Nephron progenitor cell (in vitro differentiated cells): Measurements from ENCODE around the gene FNDC3B.

Experiments used
- DNase-seq: peaks from one replicate; pipeline ENCODE4 v3.0.0; 2021
- H3K27ac Mint-ChIP-seq: 2 replicates; pipeline ENCODE4 v1.8.0; 2021; ENCODE audit warnings: mild to moderate bottlenecking, moderate library complexity, mixed read lengths
- H3K27me3 Mint-ChIP-seq: 2 replicates; pipeline ENCODE4 v1.8.0; 2021; ENCODE audit warnings: mild to moderate bottlenecking, low read depth, mixed read lengths; ENCODE audit not compliant: poor library complexity
- H3K36me3 Mint-ChIP-seq: 2 replicates; pipeline ENCODE4 v1.8.0; 2021; ENCODE audit warnings: low read depth, mixed read lengths
- H3K4me1 Mint-ChIP-seq: 2 replicates; pipeline ENCODE4 v1.8.0; 2021; ENCODE audit warnings: mixed read lengths
- H3K4me3 Mint-ChIP-seq: 2 replicates; pipeline ENCODE4 v1.8.0; 2021; ENCODE audit warnings: mild to moderate bottlenecking, moderate library complexity, mixed read lengths
- H3K9me3 Mint-ChIP-seq: 2 replicates; pipeline ENCODE4 v1.8.0; 2021; ENCODE audit warnings: mild to moderate bottlenecking, moderate library complexity, mixed read lengths
- CTCF ChIP-seq: fragments of 200-600 bp; sonication (generic); IDR thresholded peaks from 2 replicates; pipeline ENCODE4 v1.5.0; 2021; ENCODE audit warnings: antibody characterized with exemption

Gene FNDC3B

GRCh38 chr3:172402090-172402489 is 362.7 kb downstream of the FNDC3B start:
- no peak for DNase-seq
- no peak for TF ChIP-seq CTCF
- Mint-ChIP-seq H3K4me3 (no peak overlapping the region), H3K27ac (no peak overlapping the region), H3K27me3 (no peaks in the 10 kb centered on the region), H3K9me3 (peaks cover 23% of the 10 kb centered on the region), H3K4me1 (no peaks in the 10 kb centered on the region), H3K36me3 (peaks cover 54% of the 10 kb centered on the region)

- no peak for DNase-seq
- no peaks in the 10 kb centered on the region for H3K4me1 Mint-ChIP-seq
- peaks cover 23% of the 10 kb centered on the region for H3K9me3 Mint-ChIP-seq
- no peak overlapping the region for H3K27ac Mint-ChIP-seq
- H3K27me3 Mint-ChIP-seq = peaks cover 3% of the 10 kb centered on the region
- no peak overlapping the region for H3K4me3 Mint-ChIP-seq
- H3K36me3 Mint-ChIP-seq = peaks cover 54% of the 10 kb centered on the region
- TF ChIP-seq CTCF = no peak
Measured at GRCh38 chr3:172402892-172403643, 363.7 kb downstream of the FNDC3B start.

GRCh38 chr3:172404237-172404962 is 365.0 kb downstream of the FNDC3B start:
- no peak for DNase-seq
- no peak for TF ChIP-seq CTCF

GRCh38 chr3:172405914-172406313 is 366.5 kb downstream of the FNDC3B start:
- no peak for TF ChIP-seq CTCF
- Mint-ChIP-seq H3K9me3 (peaks cover 23% of the 10 kb centered on the region), H3K36me3 (peaks cover 35% of the 10 kb centered on the region), H3K27ac (no peak overlapping the region), H3K4me3 (no peak overlapping the region), H3K27me3 (peaks cover 3% of the 10 kb centered on the region), H3K4me1 (no peaks in the 10 kb centered on the region)
- no peak for DNase-seq

More at GRCh38 chr3:172404237-172404962, 365.0 kb downstream of the FNDC3B start:
- no peak overlapping the region for H3K27ac Mint-ChIP-seq
- H3K4me3 Mint-ChIP-seq = no peak overlapping the region
- peaks cover 47% of the 10 kb centered on the region for H3K36me3 Mint-ChIP-seq
- no peaks in the 10 kb centered on the region for H3K4me1 Mint-ChIP-seq
- H3K9me3 Mint-ChIP-seq = peaks cover 23% of the 10 kb centered on the region
- peaks cover 3% of the 10 kb centered on the region for H3K27me3 Mint-ChIP-seq

- Mint-ChIP-seq H3K27ac (no peak overlapping the region), H3K36me3 (peaks cover 15% of the 10 kb centered on the region), H3K27me3 (peaks cover 3% of the 10 kb centered on the region), H3K4me1 (no peaks in the 10 kb centered on the region), H3K9me3 (peaks cover 11% of the 10 kb centered on the region), H3K4me3 (no peak overlapping the region)
- DNase-seq = no peak
- no peak for TF ChIP-seq CTCF
Measured at GRCh38 chr3:172407872-172408271, 368.5 kb downstream of the FNDC3B start.
